Ovary (tissue), 3 donors: Measurements from ENCODE around the gene CACNA1D.

Source experiments
- POLR2A ChIP-seq: fragments of 450-650 bp; IDR thresholded peaks from one replicate; pipeline ENCODE4 v1.6.1; 2017; ENCODE audit warnings: antibody characterized with exemption, mild to moderate bottlenecking, moderate library complexity
- TF ChIP-seq, protein P1 (sequence below), 3 donors: fragments of 450-650 bp in 2 of 3; fragments of 200-600 bp in 1 of 3; IDR thresholded peaks; one replicate each; pipeline versions ENCODE4 v1.5.1 to v1.8.0; 2016 to 2022; ENCODE audit warnings: antibody characterized with exemption in 3 of 3, mild to moderate bottlenecking in 1 of 3
- donor health status: DM: no; HTN: no; CAD: no.

DNA sequence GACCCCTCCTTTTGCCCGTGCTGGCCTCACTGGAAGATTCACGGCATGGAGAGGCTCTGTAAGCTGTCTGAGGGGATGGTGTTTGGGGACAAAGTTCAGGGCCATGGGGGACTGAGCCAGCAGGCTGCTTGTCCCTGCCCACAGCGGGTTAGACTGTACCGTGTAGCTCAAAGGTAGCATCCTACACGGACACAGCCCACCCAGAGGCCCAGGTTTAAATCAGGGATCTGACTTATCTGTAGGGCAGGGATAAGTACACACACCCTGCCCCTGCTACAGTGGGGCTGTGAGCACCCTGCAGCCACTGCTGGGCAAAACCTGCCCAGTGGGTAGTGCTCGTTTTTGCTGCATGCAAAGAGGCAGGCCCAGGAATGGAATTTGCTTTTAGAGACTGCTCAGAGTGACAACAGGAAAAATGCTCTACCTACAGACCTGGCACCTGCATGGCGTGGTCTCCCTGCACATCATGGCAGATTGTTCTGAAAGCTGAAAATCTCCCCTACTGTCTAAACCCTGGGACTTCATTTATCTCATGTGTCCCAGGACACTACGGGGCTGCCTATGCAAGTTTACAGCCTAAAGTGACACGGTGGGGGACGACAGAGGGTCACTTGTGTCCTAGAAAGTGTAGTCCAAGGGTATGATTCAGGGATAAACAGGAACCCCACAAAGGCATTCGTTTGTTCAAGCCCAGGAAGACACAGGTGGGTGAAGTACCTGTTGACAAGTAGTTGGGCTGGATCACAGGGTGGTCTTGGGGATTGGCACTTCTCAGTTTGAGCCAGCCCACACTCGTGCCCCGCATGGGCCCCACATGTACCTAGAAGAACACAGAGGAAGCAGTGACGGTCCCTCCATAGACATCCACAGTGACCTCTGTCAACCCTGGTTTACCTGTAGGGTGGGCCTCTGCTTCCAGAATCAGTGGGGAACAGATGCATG lies 324.1 kb downstream of the CACNA1D start:
- no peak for TF ChIP-seq POLR2A
- TF ChIP-seq, protein P1, sequence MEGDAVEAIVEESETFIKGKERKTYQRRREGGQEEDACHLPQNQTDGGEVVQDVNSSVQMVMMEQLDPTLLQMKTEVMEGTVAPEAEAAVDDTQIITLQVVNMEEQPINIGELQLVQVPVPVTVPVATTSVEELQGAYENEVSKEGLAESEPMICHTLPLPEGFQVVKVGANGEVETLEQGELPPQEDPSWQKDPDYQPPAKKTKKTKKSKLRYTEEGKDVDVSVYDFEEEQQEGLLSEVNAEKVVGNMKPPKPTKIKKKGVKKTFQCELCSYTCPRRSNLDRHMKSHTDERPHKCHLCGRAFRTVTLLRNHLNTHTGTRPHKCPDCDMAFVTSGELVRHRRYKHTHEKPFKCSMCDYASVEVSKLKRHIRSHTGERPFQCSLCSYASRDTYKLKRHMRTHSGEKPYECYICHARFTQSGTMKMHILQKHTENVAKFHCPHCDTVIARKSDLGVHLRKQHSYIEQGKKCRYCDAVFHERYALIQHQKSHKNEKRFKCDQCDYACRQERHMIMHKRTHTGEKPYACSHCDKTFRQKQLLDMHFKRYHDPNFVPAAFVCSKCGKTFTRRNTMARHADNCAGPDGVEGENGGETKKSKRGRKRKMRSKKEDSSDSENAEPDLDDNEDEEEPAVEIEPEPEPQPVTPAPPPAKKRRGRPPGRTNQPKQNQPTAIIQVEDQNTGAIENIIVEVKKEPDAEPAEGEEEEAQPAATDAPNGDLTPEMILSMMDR (IDR thresholded peaks at IDR 0.05), result no peak
